KG1 (cell line): ENCODE data around the gene SDK1.
"Not testable (repeated sequence)": the region's sequence is repeated elsewhere in the genome, so short reads cannot be mapped to it uniquely, and the experiment has no call there.

Experiments
- DNase-seq: peaks from one replicate; lab custom pipeline; 2025; lab: John Stamatoyannopoulos, UW

The SDK1 gene

GRCh38 chr7:3655635-3656034, 354.6 kb downstream of the SDK1 start:
- no peak for DNase-seq

GRCh38 chr7:3657206-3657605, 356.2 kb downstream of the SDK1 start:
- no peak for DNase-seq

- DNase-seq, result no peak
Measured at GRCh38 chr7:3668743-3669142, 367.7 kb downstream of the SDK1 start.

GRCh38 chr7:3670898-3671297, 369.8 kb downstream of the SDK1 start:
- no peak for DNase-seq

GRCh38 chr7:3673524-3673923, 372.5 kb downstream of the SDK1 start:
- no peak for DNase-seq

- no peak for DNase-seq
Measured at GRCh38 chr7:3678314-3678810, 377.3 kb downstream of the SDK1 start.

GRCh38 chr7:3682028-3682710, 381.1 kb downstream of the SDK1 start:
- no peak for DNase-seq

GRCh38 chr7:3683546-3684539, 382.8 kb downstream of the SDK1 start:
- no peak for DNase-seq

- no peak for DNase-seq
Measured at GRCh38 chr7:3688071-3688470, 387.0 kb downstream of the SDK1 start.

- no peak for DNase-seq
Measured at GRCh38 chr7:3688842-3689241, 387.8 kb downstream of the SDK1 start.

- DNase-seq, result no peak
Measured at GRCh38 chr7:3691478-3692158, 390.6 kb downstream of the SDK1 start.

GRCh38 chr7:3695602-3696001, 394.6 kb downstream of the SDK1 start:
- DNase-seq, result no peak

GRCh38 chr7:3696113-3696512, 395.1 kb downstream of the SDK1 start:
- DNase-seq, result no peak

- DNase-seq, result no peak
Measured at GRCh38 chr7:3697472-3697871, 396.4 kb downstream of the SDK1 start.

- no peak for DNase-seq
Measured at GRCh38 chr7:3705258-3705657, 404.2 kb downstream of the SDK1 start.

- DNase-seq, result not testable (repeated sequence)
Measured at GRCh38 chr7:3706091-3706490, 405.0 kb downstream of the SDK1 start.

GRCh38 chr7:3710122-3710521, 409.1 kb downstream of the SDK1 start:
- no peak for DNase-seq

GRCh38 chr7:3710531-3710930, 409.5 kb downstream of the SDK1 start:
- no peak for DNase-seq

GRCh38 chr7:3712841-3713240, 411.8 kb downstream of the SDK1 start:
- DNase-seq, result no peak

GRCh38 chr7:3721422-3721821, 420.4 kb downstream of the SDK1 start:
- no peak for DNase-seq

GRCh38 chr7:3722396-3722922, 421.4 kb downstream of the SDK1 start:
- DNase-seq, result no peak
